SKM-1 treated with dmso at 0.1 percent for 144 hours (cell line): ENCODE measurements around the gene TNIK.

ENCODE experiments used
- DNase-seq: peaks from one replicate; lab custom pipeline; 2025; ENCODE audit not compliant: unreplicated experiment; lab: John Stamatoyannopoulos, UW

The TNIK gene

DNA sequence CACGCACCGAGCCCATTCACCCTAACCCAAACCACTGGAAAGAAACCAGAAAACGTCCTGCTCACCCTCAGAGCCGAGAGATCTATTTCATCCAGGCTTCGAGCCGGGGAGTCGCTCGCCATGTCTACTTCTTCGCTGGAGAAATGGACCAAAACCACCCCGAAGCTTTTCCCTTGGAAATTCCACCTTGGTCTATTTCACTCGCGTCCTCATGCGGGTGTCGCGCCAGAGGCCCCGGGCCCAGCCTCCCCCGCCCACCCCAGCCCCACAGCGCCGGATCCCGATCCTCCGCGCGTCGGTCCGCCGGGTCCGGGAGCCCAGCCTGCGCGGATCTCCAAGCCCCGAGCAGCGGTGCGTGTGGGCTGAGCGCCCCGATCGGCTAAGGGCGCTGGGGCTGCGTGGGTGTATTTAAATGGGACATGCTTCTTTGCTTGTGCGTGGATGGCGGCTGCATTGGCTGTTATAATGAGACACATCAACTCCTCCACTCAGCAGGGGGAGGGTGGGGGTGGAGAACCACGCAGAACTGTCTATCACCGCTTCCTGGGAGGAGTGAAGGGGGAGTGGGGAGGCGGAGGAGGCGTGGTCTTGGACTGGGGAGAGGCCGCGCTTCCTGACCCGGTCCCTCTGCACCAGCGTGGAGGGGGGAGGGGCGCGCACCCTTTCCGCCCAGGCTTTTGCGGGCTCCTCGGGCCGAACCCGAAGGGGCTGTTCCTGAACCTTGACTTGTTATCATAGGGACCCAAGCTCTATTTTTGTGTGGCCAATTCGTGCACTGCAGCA lies at the start of gene TNIK:
Gene TNIK, minus strand, starts transcription at position 464 of the 783 bp plus-strand sequence. Its CDS starts 342 bp downstream, at position 122.
- peak; percentile 90 for DNase-seq

DNA sequence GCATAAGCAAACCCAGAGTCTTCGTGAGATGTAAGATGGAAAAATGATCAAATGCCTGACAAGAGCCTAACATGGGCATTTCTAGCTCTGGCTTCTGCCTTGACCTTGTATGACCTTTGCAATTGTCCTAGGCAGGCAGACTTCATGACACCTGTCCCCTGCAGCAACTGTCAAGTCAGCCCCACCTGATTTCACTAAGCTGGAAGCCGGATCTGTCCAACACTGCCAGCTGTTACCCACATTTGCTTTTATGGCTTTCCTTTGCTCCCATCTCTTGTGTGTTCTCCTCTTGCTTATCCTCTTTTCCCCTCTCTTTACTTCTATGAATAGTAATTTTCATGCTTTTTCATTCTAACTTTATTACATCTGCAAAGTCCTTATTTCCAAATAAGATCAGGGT lies 48.5 kb upstream of the TNIK start:
- no peak for DNase-seq

DNA sequence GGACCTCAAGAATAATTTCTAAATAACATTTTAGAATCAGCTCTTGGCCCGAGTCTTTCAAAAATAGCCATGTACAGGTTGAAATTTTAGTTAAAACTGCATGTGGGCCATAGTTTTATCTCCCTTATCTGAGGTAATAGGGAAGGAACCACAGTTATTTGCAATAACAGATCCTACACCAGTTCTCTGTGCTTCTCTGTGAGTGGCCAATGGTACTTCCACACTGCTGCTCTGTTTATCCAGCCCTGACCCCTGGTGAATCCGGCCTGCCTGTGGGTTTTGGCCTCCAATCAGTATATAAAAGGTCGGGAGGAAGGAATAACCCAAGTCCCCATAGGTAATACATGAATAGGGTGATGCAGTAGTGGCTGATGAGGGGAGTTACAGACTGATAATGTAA lies 48.0 kb upstream of the TNIK start:
- no peak for DNase-seq

DNA sequence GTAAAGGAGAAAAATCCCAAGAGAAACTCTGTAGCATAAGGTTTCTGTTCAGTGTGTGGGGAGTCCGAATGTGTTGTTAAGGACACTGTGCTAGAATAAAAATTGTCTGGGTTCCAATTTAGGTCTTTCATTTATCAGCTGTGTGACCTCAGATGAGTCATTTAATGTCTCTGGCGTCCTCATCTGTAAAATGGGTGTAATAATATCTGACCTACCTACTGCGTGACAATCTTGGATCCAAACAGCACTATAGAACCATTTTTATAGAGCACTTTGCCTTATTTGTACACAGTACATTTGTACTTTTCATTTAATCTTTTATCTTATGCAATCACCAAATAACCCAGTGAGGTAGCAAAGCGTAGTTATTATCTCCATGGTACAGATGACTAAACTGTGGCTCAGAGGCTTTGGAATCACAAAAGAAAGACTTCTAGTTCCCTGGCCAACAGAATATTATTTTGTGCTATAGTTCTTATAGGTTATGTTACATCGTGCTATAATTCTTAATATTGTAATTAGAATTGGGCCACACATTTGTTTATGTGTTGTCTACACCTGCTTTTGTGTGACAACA lies 46.6 kb upstream of the TNIK start:
- DNase-seq = no peak

DNA sequence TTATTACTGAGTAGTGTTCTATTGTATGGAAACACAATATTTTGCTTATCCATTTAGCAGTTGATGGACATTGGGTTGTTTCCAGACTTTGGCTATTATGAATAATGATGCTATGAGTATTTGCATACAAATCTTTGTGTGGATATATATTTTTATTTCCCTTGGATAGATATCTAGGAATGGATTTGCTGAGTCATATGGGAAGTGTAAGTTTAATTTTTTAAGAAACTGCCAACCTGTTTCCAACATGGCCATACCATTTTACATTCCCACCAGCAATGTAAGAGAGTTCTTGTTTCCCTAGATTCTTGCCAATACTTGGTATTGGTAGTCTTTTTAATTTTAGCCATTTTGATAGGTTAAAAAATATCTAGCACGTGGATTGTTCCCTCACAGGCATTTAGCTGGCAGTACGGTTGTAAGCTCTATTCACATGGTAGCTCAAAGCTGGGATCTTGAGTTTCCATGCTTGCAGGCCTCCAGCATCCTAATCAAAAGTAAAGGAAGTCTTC lies 45.7 kb upstream of the TNIK start:
- no peak for DNase-seq

DNA sequence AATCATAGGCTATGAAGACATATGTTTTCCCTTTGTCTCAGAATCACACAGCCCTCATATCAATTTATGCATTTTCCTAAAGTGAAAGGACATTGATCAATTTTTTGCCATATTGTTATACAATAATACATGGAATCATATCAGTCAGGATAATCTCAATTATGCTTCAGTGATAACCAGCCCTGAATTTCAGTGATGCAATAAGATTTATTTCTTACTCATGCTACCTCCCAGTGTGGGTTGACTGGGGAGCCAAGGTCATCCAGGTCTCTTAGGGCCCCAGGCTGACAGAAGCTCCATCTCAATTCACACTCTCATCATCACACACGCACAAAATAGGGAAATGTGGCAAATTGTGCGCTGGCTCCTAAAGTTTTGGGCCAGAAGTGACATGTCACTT lies 44.2 kb upstream of the TNIK start:
- no peak for DNase-seq

DNA sequence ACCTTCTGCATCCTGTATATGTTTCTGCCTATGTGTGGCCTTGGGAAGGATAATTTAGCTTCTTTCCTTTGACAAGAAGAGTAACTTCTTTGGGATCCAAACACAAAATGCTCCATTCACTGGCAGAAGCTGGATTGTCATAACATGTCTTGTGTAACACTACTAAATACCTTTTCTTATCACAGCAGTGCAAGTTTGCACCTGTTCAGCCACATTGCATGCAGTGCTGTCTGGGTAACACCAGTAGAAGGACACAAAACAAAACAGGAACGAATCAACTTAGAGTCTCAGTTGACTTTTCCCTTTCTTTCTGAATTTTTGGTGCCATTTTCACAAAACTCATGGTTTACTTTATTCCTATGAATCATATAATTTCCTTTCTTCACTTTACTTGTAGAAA lies 43.6 kb upstream of the TNIK start:
- DNase-seq = no peak

DNA sequence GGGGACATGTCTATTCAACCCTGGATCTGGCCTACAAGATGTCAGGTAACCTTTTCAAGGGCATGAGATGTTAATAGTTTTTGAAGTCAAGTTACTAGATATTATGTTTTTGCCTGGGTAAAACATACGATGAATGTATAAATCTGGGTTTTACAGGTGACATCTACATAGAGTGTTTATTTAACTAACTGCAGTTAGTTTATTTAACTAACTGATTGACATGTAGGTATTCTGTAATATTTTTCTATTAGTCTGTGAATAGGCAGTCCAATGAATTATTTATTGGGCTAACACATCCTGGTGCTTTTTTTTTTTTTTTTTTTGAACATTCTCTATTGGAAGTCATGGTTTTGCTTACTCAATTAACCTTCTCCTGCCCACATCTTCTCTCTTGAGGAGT lies 38.7 kb upstream of the TNIK start:
- DNase-seq = no peak

DNA sequence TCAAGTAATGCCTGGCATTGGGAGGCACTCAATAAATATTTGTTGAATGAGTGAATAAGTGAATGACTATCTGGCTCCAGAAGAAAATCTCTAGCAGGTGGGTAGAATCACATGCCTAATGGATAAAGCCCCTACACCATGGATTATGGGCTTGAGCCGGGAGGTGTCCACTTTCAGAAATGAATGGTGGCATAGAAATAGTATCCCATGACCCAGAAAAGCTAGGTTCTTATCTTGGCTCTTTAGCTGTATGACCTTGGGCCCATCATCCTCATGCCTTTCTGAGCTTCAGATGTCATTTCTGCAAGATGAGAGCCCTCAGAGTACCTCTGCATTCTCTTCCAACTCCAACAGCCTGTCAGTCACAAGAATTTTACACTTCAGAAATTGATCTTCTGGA lies 37.3 kb upstream of the TNIK start:
- DNase-seq = no peak

DNA sequence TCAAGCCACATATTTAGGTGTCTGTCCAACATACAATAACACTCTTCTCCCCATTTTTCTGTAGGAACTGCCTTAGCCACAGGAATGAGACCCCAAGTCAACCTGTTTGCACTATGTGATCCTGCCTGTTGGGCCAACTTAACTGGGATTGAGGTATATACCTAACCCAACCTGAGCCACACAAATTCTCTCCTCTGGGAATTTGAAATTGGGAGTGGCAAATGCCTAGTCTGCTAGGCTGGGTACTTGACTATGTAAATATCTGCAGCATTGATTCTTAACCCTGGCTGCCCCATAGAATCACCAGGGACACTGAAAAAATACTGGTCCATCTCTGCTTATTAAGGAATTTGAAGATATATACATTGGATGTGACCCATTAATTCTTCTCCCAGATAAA lies 35.2 kb upstream of the TNIK start:
- DNase-seq = no peak

DNA sequence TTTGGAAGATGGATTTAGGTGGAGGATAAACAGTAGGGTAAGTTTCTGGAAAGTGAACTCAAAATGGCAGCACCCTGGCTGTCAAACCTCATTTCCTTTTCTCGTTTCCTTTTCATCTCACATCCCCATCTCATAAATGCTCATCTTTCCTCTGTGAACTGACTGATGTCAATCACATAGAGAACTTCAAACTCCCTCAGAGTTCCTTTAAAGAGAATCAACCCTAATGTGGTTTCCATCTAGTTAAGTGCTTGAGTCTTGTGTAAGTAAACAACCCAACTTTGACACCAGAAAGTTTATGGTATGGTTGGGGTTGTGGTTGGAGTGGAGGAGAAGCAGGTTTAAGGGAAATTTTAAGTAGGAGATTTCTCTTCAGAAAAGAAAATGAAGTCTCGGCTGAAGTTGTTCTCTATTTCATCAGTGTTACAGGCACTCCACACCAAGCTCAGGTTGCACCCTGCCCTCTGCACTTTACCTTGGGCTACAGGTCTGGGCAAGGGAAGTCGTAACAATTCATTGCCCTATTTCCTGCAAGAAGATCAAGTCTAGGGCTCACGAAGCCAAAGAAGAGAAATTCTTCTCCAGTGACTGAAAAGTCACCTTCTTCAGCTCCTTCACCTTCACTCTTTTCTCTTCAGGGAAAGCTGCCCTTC lies 34.4 kb upstream of the TNIK start:
- no peak for DNase-seq

DNA sequence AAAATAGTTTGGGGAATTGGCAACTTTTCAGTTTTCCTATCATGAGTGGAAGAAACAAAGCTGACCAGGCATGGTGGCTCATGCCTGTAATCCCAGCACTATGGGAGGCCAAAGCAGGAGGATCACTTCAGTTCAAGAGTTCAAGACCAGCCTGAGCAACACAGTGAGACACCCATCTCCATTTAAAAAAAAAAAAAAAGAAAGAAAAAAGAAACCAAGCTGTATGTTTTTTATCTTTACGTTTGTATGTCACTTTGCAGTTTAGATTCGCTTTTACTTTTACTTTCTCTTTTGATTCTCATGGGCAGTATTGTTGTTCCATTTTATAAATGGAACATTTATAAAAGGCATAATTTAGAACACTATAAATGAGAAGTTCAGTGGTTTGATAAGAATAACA lies 31.2 kb upstream of the TNIK start:
- DNase-seq = no peak

DNA sequence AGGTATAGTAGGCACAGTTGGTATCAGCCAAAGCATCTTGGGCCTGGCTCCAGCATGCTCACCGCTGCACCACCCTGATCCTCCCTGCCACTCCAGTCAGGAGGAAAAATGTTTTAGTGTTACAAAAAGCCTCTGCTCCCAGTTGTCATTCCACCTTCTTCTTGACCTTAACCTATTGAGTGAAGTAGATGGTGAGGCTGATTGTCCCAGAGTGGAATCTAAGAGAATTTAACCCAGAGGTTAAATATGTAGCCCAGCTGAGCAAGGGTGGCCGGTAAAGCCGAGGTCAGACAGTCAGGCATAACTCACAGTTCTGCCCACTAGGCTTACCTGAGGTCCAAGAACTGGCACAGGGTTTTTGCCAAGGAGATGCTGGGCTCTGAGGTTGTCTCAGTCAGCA lies 30.7 kb upstream of the TNIK start:
- no peak for DNase-seq

DNA sequence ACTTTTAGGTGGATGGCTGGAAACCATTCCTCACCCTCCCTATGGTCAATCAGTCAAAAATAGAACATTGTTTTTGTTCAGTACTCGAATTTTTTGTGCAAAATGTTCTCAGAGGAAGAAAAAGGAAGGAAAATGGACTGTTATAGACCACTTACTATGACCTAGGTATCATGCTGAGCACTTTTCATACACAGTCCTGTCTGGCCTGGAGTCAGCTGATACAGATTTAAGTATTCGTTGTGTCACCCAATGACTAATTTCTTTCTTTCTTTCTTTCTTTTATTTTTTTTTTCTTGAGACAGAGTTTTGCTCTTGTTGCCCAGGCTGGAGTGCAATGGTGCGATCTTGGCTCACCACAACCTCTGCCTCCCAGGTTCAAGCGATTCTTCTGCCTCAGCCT lies 29.1 kb upstream of the TNIK start:
- DNase-seq = no peak

DNA sequence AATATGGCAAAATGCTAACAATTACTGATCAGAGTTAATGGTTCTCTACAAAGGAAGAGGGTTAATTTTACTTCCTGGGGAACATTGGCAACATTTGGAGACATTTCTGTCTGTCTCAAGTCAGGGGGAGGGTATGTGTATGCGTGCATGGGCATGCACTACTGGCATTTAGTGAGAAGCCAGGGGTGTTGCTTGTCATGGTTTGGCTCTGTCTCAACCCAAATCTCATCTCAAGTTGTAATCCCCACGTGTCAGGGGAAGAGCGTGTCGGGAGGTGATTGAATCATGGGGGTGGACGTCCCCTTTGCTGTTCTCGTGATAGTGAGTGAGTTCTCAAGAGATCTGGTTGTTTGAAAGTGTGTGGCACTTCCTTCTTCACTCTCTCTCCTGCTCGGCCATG lies 28.3 kb upstream of the TNIK start:
- no peak for DNase-seq

DNA sequence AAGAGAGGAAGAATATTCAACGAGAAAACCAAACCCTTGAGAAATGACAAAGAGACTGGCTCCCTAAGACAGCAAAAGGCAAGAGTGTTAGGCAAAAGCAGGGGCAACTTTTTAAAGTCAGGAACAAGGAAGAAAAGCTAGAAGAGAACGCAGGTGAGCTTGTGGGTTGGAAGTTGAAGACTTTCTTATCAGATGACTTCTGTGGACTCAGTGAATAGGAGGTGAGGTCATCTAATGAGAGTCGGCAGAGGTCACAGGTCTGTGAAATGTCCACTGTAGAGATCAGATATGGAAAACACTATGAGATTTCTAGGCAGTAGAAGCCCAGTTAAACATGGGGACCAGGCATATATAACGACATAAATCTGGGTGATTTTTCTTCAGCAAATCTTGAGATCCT lies 27.2 kb upstream of the TNIK start:
- no peak for DNase-seq

DNA sequence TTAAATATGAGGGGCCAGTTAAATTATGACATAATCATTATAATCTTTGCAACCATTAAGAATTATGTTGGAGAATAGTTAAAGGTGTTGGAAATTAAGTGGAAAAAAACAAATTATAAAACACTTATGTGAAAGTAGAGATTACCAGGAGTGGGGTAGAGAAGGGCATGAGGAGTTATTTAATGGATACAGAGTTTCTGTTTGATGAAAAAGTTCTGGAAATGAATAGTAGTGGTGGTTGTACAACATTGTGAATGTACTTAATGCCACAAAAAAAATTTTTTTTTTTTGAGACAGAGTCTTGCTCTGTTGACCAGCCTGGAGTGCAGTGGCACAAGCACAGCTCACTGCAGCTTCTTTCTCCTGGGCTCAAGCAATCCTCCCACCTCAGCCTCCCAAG lies 25.1 kb upstream of the TNIK start:
- DNase-seq = no peak

DNA sequence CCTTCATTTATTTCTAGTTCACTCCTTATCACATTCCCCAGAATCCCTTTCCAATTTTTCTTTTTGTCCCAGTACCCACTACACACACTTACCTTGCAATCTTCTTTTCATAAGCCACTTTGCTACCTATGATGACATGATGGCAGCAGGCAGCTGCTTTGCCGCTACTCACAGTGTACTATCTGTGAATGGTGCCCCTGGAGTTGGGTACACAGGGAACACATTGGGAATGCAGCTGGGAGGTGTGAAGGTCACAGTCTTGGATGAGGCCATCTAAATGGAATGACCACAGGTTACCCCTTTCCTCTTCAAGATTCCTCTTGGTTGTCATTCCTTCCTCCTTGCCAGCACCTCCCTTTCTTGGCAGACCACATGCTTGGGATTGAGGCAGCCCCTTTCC lies 20.8 kb upstream of the TNIK start:
- no peak for DNase-seq

DNA sequence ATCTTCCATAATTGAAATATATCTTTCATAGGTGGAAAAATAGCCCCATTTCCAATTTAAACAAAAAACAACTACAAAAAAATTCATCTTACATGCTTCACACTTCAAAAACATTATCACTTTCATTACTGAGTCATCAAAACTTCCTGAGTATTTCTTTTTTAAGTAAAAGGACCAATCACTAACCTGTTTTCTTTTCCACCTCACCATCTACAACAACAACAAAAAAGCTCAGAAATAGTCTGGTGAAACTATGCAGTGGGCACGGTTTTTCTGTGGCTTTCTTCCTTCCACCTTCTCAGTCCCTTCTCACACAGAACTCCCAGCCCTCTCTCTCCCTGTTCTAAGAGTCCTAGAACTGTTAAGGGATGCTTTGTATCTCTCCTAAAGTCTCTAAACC lies 20.3 kb upstream of the TNIK start:
- no peak for DNase-seq

DNA sequence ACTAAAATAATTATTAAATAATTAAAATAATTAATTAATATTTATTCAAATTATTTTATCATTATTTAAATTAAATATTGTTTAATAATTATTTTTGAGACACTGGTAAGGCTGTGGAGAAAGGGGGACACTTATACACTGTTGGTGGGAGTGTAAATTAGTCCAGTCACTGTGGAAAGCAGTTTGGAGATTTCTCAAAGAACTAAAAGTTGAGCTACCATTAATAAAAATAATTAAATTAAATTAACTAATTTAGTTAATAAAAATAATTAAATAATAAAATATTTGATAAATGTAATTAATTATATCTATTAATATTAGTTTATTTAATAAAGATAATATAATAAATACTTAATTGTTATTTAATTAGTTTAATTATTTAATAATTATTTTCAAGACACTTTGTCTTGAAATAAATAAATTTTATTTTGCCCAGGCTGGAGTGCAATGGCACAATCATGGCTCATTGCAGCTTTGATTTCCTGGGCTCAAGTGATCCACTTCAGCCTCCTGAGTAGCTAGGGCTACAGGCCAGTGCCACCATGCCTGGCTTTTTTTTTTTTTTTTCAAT lies 16.4 kb upstream of the TNIK start:
- DNase-seq = no peak

DNA sequence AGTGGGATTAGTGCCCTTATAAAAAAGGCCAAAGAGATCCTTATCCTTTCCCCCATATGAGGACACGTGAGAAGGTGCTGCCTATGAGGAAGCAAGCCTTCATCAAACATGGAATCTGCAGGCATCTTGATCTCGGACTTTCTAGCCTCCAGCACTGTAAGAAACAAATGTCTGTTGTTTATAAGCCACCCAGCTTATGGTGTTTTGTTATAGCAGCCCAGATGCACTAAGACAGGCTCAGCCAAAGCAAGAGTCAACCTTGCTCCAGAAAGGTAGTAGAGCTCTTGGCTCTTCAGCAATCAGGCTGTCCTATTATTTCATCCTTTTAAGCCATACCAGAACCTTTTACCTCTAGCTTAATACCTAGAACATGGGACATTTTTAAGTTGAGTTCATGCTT lies 12.3 kb upstream of the TNIK start:
- DNase-seq = no peak

DNA sequence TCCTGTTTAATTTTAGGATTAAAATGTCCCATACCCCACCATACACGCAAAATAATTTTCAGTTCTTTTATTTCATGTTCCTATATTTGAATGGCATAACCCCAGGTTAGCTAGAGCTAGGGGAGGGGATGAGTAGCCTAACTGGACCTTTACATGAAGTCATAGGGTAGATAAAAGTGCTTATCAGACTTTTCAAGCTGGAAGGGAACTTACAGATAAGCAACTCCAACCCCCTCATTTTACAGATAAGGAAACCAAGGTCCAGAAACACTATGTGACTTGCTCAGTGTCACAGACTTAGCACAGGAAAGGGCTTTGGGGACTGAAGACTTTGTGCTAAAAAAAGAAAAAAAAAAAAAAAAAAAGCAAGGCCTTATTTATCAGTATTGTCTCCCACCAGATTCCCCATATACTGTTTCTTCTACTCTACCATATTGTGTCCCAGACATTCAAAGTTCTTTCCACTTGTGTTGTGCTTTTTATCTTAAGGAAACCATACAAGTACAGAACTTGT lies 10.6 kb upstream of the TNIK start:
- no peak for DNase-seq
